Spleen (tissue), 7 donors: Measurements from ENCODE around the gene HSPA12A.

Experiments used
- POLR2A ChIP-seq, 3 donors: fragments of 450-650 bp; IDR thresholded peaks; one replicate each; pipeline ENCODE4 v1.5.1; 2017; ENCODE audit warnings: antibody characterized with exemption in 3 of 3, mild to moderate bottlenecking in 1 of 3
- TF ChIP-seq, protein P1 (sequence below), 11 experiments: fragments of 200-600 bp in 7 of 11; fragments of 450-650 bp in 4 of 11; sonication (generic) in 4 of 11; IDR thresholded peaks in 8 of 11; conservative IDR thresholded peaks in 3 of 11; 1 replicate in 7 of 11; 2 replicates in 4 of 11; pipeline versions ENCODE4 v1.4.0 to v1.8.0; 2016 to 2021; ENCODE audit warnings: antibody characterized with exemption in 11 of 11, inconsistent platforms in 4 of 11, mild to moderate bottlenecking in 1 of 11
- donor health status: DM: no; HTN: no; CAD: no; lungs with moderate emphysema.
- donor health status: DM: no; HTN: no; CAD: no.
- donor health status: DM: no; HTN: no; CAD: no.

DNA sequence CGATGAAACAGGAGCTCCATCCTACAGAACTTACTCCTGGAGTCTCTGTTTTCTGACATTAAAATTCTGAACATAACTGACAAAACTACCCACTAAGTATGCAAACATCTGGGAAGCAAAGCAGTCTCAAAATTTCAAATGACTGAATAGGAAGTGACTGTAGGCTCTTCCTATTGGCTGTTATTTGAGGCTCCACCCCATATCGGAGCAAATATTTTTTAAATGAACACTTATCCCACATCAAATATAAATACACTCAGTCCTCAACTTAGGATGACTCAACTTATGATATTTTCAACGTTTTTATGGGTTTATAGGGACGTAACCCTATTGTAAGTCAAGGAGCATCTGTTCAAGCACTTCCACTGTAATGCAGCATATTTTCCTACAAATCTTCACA is 8.8 kb downstream of the HSPA12A start:
- TF ChIP-seq POLR2A (IDR thresholded peaks at IDR 0.05) = no peak
- TF ChIP-seq, protein P1, sequence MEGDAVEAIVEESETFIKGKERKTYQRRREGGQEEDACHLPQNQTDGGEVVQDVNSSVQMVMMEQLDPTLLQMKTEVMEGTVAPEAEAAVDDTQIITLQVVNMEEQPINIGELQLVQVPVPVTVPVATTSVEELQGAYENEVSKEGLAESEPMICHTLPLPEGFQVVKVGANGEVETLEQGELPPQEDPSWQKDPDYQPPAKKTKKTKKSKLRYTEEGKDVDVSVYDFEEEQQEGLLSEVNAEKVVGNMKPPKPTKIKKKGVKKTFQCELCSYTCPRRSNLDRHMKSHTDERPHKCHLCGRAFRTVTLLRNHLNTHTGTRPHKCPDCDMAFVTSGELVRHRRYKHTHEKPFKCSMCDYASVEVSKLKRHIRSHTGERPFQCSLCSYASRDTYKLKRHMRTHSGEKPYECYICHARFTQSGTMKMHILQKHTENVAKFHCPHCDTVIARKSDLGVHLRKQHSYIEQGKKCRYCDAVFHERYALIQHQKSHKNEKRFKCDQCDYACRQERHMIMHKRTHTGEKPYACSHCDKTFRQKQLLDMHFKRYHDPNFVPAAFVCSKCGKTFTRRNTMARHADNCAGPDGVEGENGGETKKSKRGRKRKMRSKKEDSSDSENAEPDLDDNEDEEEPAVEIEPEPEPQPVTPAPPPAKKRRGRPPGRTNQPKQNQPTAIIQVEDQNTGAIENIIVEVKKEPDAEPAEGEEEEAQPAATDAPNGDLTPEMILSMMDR (IDR thresholded peaks at IDR 0.05 in 8 of 11, conservative IDR thresholded peaks at IDR 0.05 in 3 of 11) = no peak
